Amniotic stem cell (primary cell): ENCODE results near the gene FXYD3.

Experiments used
- DNase-seq: peaks from one replicate; lab custom pipeline; 2025; lab: John Stamatoyannopoulos, UW

The FXYD3 gene

GRCh38 chr19:35106291-35106583, 9.4 kb upstream of the FXYD3 start:
- DNase-seq: no peak

GRCh38 chr19:35106898-35107541, 8.6 kb upstream of the FXYD3 start:
- no peak for DNase-seq

GRCh38 chr19:35107545-35107944, 8.1 kb upstream of the FXYD3 start:
- no peak for DNase-seq

GRCh38 chr19:35108730-35109129, 6.9 kb upstream of the FXYD3 start:
- DNase-seq: no peak

GRCh38 chr19:35109395-35110112, 6.1 kb upstream of the FXYD3 start:
- no peak for DNase-seq

GRCh38 chr19:35110974-35111373, 4.6 kb upstream of the FXYD3 start:
- DNase-seq: no peak

GRCh38 chr19:35112995-35113688, 2.5 kb upstream of the FXYD3 start:
- no peak for DNase-seq

- DNase-seq: no peak
Observed at GRCh38 chr19:35114353-35115176, 1.1 kb upstream of the FXYD3 start.

- no peak for DNase-seq
Observed at GRCh38 chr19:35116072-35116801, 614 bp downstream of the FXYD3 start.

GRCh38 chr19:35117116-35117515, 1.5 kb downstream of the FXYD3 start:
- DNase-seq: no peak

GRCh38 chr19:35117799-35118198, 2.2 kb downstream of the FXYD3 start:
- DNase-seq: no peak

- DNase-seq: no peak
Observed at GRCh38 chr19:35118268-35119020, 2.8 kb downstream of the FXYD3 start.

- DNase-seq: no peak
Observed at GRCh38 chr19:35119091-35119490, 3.5 kb downstream of the FXYD3 start.

GRCh38 chr19:35119578-35120155, 4.0 kb downstream of the FXYD3 start:
- DNase-seq: no peak

- no peak for DNase-seq
Observed at GRCh38 chr19:35120492-35120891, 4.9 kb downstream of the FXYD3 start.

- no peak for DNase-seq
Observed at GRCh38 chr19:35120898-35121297, 5.3 kb downstream of the FXYD3 start.

- no peak for DNase-seq
Observed at GRCh38 chr19:35122687-35123551, 7.3 kb downstream of the FXYD3 start.

GRCh38 chr19:35123573-35123972, 8.0 kb downstream of the FXYD3 start:
- no peak for DNase-seq
